OCI-LY1 (cell line): Measurements from ENCODE around the gene USF2.

Source experiments
- EZH2 ChIP-seq: fragments of 200-600 bp; sonication (generic), shearing (Covaris generic); IDR thresholded peaks from 2 replicates; pipeline ENCODE4 v1.8.0; 2017; ENCODE audit warnings: borderline replicate concordance, mixed run types, mild to moderate bottlenecking, antibody characterized with exemption, low read length, moderate library complexity, mixed read lengths
- TF ChIP-seq, protein P1 (sequence below): fragments of 200-600 bp; sonication (generic), shearing (Covaris generic); IDR thresholded peaks from 2 replicates; pipeline ENCODE4 v1.5.1; 2017; ENCODE audit warnings: mild to moderate bottlenecking, antibody characterized with exemption, low read length, moderate library complexity, mixed read lengths

DNA sequence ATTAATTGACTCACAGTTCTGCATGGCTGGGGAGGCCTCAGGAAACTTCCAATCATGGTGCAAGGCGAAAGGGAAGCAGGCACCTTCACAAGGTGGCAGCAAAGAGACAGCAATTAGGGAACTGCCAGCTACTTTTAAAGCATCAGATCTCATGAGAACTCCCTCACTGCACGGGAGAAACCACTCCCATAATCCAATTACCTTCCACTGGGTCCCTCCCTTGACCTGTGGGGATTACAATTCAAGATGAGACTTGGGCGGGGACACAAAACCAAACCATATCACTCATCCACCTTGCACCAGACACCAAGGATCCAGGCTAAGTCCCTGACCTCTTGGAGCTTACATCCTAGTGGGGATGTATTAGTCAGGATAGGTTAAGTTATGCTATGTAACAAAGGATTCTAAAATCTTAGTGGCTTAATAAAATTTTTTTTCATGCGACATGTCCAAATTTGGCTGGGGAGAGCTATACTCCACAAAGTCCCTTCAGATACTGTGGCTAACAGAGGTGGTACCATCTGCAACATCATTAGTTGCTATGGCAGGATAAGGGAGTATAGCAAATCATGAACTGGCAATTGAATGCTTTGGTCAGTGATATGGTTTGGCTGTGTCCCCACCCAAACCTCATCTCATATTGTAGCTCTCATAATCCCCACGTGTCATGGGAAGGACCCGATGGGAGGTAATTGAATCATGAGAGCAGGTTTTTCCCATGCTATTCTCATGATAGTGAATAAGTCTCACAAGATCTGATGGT is 31.9 kb upstream of the USF2 start:
- TF ChIP-seq, protein P1, sequence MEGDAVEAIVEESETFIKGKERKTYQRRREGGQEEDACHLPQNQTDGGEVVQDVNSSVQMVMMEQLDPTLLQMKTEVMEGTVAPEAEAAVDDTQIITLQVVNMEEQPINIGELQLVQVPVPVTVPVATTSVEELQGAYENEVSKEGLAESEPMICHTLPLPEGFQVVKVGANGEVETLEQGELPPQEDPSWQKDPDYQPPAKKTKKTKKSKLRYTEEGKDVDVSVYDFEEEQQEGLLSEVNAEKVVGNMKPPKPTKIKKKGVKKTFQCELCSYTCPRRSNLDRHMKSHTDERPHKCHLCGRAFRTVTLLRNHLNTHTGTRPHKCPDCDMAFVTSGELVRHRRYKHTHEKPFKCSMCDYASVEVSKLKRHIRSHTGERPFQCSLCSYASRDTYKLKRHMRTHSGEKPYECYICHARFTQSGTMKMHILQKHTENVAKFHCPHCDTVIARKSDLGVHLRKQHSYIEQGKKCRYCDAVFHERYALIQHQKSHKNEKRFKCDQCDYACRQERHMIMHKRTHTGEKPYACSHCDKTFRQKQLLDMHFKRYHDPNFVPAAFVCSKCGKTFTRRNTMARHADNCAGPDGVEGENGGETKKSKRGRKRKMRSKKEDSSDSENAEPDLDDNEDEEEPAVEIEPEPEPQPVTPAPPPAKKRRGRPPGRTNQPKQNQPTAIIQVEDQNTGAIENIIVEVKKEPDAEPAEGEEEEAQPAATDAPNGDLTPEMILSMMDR, result peak; percentile 44; the same call in 1 of the 2 replicates
- TF ChIP-seq EZH2, result no peak
